ENCODE data around the gene TMEM14C.

Gene TMEM14C

GRCh38 chr6:10759884-10760329, 37.0 kb downstream of the TMEM14C start:
- DNase-seq (ENCODE audit: low read depth in 3 of 3) = no peak

GRCh38 chr6:10763006-10763405, 40.1 kb downstream of the TMEM14C start:
- no peak for DNase-seq (ENCODE audit: low read depth in 3 of 3)

GRCh38 chr6:10769419-10769818, 46.5 kb downstream of the TMEM14C start:
- DNase-seq (ENCODE audit: low read depth in 3 of 3) = no peak

GRCh38 chr6:10771371-10771894, 48.6 kb downstream of the TMEM14C start:
- no peak for DNase-seq (ENCODE audit: low read depth in 3 of 3)

GRCh38 chr6:10778230-10778629, 55.4 kb downstream of the TMEM14C start:
- no peak for DNase-seq (ENCODE audit: low read depth in 3 of 3)

- no peak for DNase-seq (ENCODE audit: low read depth in 3 of 3)
Observed at GRCh38 chr6:10779076-10779475, 56.2 kb downstream of the TMEM14C start.

Data from stimulated activated CD4-positive, alpha-beta T cell treated with anti-CD3 and anti-CD28 coated beads, TNF-alpha, amount 100 ng/mL, for 48 hours (primary cell).